ENCODE measurements around the gene EML1.

GRCh38 chr14:99872786-99873440 lies 79.7 kb downstream of the EML1 start:
- TF ChIP-seq ZNF121 (CRISPR knock-in tag; IDR thresholded peaks at IDR 0.05) (no peak), SOX15 (CRISPR knock-in tag; IDR thresholded peaks at IDR 0.05) (no peak), ETV6 (CRISPR knock-in tag; IDR thresholded peaks at IDR 0.05) (no peak), SP1 (CRISPR knock-in tag; conservative IDR thresholded peaks at IDR 0.05) (no peak), CTCF (IDR thresholded peaks at IDR 0.05) (no peak), TCF7 (CRISPR knock-in tag; IDR thresholded peaks at IDR 0.05; ENCODE audit: low read depth) (no peak), KAT7 (CRISPR knock-in tag; IDR thresholded peaks at IDR 0.05; ENCODE audit: borderline replicate concordance) (no peak), NFYB (CRISPR knock-in tag; conservative IDR thresholded peaks at IDR 0.05; ENCODE audit: low read depth) (no peak), ATF1 (CRISPR knock-in tag; IDR thresholded peaks at IDR 0.05) (no peak)
- TF ChIP-seq, protein P1, sequence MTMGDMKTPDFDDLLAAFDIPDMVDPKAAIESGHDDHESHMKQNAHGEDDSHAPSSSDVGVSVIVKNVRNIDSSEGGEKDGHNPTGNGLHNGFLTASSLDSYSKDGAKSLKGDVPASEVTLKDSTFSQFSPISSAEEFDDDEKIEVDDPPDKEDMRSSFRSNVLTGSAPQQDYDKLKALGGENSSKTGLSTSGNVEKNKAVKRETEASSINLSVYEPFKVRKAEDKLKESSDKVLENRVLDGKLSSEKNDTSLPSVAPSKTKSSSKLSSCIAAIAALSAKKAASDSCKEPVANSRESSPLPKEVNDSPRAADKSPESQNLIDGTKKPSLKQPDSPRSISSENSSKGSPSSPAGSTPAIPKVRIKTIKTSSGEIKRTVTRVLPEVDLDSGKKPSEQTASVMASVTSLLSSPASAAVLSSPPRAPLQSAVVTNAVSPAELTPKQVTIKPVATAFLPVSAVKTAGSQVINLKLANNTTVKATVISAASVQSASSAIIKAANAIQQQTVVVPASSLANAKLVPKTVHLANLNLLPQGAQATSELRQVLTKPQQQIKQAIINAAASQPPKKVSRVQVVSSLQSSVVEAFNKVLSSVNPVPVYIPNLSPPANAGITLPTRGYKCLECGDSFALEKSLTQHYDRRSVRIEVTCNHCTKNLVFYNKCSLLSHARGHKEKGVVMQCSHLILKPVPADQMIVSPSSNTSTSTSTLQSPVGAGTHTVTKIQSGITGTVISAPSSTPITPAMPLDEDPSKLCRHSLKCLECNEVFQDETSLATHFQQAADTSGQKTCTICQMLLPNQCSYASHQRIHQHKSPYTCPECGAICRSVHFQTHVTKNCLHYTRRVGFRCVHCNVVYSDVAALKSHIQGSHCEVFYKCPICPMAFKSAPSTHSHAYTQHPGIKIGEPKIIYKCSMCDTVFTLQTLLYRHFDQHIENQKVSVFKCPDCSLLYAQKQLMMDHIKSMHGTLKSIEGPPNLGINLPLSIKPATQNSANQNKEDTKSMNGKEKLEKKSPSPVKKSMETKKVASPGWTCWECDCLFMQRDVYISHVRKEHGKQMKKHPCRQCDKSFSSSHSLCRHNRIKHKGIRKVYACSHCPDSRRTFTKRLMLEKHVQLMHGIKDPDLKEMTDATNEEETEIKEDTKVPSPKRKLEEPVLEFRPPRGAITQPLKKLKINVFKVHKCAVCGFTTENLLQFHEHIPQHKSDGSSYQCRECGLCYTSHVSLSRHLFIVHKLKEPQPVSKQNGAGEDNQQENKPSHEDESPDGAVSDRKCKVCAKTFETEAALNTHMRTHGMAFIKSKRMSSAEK (CRISPR knock-in tag; IDR thresholded peaks at IDR 0.05; ENCODE audit: borderline replicate concordance): no peak

Data from WTC11 (cell line).